Stimulated activated CD4-positive, alpha-beta T cell treated with anti-CD3 and anti-CD28 coated beads, Interleukin-4, amount 100 ng/mL, for 48 hours (primary cell): Measurements from ENCODE around the gene RBBP6.
"Not testable (repeated sequence)": the region's sequence is repeated elsewhere in the genome, so short reads cannot be mapped to it uniquely, and the experiment has no call there.

Experiments used
- DNase-seq, 2 donors: peaks; one replicate each; pipeline ENCODE4 v3.0.0-alpha.2; 2020; ENCODE audit warnings: low read depth in 2 of 2

The RBBP6 gene

DNA sequence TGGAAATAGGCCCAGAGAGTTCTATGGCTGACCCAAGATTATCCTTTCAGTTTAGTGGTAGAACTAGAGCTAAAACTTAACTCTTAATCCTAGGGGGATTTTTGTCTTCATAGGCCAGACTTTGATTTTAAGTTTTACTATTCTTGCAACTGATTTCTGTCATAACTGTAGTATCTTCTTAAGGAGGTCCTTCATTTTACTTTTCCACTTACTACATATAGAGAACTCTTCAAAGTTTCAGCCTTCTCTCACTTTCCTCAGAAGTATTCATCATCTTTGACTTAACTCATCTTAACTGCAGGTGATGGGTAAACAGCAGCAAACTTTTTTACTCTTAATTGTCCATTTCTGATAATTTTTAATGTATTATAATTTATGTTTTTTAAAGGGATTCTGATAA is 23.4 kb downstream of the RBBP6 start:
- no peak for DNase-seq

DNA sequence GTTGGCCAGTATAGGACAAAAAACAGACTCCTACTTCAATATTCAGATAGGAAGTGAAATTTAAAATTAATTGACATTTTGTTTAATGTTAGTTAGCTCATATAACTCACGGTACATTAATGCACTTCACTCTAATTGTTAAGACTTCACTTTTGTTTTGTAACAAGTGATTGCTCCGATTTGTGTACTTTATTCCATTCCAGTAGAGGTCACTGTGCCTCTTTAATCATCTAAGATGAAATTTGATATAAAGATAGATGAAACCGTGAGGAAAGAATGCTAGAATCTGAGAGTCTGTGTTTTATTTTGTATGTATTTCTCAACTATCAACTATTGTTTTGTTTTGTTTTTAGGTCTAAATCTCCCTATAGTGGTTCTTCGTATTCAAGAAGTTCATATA is 29.0 kb downstream of the RBBP6 start:
- DNase-seq = no peak

- no peak for DNase-seq
Measured at GRCh38 chr16:24571096-24571495, 31.7 kb downstream of the RBBP6 start.

- no peak for DNase-seq
Measured at GRCh38 chr16:24572069-24572468, 32.7 kb downstream of the RBBP6 start.

- no peak for DNase-seq
Measured at GRCh38 chr16:24573141-24573540, 33.8 kb downstream of the RBBP6 start.

DNA sequence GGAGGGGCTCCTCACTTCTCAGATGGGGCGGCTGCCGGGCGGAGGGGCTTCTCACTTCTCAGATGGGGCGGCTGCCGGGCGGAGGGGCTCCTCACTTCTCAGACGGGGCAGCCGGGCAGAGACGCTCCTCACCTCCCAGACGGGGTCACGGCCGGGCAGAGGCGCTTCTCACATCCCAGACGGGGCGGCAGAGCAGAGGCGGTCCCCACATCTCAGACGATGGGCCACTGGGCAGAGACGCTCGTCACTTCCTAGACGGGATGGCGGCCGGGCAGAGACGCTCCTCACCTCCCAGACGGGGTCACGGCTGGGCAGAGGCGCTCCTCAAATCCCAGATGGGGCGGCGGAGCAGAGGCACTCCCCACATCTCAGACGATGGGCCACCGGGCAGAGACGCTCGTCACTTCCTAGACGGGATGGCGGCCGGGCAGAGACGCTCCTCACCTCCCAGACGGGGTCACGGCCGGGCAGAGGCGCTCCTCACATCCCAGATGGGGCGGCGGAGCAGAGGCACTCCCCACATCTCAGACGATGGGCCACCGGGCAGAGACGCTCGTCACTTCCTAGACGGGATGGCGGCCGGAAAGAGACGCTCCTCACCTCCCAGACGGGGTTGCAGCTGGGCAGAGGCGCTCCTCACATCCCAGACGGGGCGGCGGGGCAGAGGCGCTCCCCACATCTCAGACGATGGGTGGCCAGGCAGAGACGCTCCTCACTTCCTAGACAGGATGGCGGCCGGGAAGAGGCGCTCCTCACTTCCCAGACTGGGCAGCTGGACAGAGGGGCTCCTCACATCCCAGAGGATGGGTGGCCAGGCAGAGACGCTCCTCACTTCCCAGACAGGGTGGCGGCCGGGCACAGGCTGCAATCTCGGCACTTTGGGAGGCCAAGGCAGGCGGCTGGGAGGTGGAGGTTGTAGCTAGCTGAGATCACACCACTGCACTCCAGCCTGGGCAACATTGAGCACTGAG is 35.4 kb downstream of the RBBP6 start:
- DNase-seq = not testable (repeated sequence)

DNA sequence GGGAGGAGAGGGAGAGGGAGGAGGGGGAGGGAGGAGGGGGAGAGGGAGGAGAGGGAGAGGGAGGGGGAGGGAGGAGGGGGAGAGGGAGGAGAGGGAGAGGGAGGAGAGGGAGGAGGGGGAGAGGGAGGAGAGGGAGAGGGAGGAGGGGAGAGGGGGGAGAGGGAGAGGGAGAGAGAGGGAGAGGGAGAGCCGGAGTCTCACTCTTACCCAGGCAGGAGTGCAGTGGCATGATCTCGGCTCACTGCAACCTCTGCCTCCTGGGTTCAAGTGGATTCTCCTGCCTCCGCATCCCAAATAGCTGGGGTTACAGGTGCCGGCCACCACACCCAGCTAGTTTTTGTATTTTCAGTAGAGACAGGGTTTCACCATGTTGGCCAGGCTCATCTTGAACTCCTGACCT is 36.4 kb downstream of the RBBP6 start:
- not testable (repeated sequence) for DNase-seq

GRCh38 chr16:24577167-24577566 is 37.8 kb downstream of the RBBP6 start:
- no peak for DNase-seq

DNA sequence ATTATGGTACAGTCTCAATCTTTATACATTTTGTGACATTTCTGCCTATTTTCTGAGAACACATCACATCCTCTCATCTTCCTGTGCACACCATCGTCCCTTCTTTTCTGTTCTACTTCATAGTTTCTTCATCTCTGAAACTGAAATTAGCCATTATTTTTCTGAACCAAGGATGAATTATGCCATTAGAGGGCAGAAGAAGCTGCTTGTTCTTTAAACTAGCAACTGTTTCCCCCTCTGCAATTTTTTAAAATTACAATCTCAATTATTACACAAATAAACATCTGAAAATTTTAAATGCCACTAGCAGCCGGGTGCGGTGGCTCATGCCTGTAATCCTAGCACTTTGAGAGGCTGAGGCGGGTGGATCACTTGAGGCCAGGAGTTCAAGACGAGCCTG is 41.3 kb downstream of the RBBP6 start:
- no peak for DNase-seq

- no peak for DNase-seq
Measured at GRCh38 chr16:24583494-24583893, 44.1 kb downstream of the RBBP6 start.

- no peak for DNase-seq
Measured at GRCh38 chr16:24589997-24590396, 50.6 kb downstream of the RBBP6 start.

GRCh38 chr16:24598777-24599437 is 59.5 kb downstream of the RBBP6 start:
- DNase-seq = no peak

- no peak for DNase-seq
Measured at GRCh38 chr16:24609417-24609739, 70.0 kb downstream of the RBBP6 start.

DNA sequence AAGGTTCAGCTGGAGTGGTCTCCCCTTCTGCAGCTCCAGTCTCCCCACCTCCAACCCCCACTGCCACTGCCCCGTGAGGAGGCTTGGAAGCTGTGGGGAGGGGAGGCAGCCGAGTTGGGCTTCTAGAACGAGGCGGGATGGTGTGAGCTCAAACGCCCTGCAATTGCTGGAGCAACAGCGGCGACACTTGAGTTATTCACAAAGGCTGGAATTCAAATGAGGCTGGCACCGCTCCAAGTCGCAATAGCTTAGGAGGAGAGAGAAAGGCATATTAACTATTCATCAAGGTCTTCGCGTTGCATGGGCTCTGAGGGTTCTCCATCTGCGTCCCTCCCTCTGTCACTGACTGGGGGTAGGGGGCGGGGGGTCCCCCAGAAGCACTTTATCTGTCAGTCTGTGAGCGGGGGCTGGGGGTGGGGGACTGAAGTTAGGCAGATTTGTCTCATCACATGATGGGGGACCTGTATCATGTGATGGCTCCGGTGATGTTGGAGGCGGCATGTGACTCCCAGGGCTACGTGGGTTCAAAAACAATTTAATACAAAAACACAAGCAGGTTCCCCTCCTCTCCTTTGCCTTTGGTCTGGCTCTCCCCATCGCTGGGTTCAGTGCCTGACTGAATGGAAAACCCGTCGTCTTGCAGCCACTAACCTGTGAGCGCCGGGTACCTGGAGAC is 70.5 kb downstream of the RBBP6 start:
- peak in 1 of 2 donors; percentile 20 for DNase-seq

GRCh38 chr16:24610416-24610755 is 71.0 kb downstream of the RBBP6 start:
- DNase-seq = no peak

GRCh38 chr16:24611310-24611709 is 71.9 kb downstream of the RBBP6 start:
- DNase-seq = no peak

GRCh38 chr16:24612656-24613055 is 73.3 kb downstream of the RBBP6 start:
- DNase-seq = no peak

GRCh38 chr16:24613267-24613666 is 73.9 kb downstream of the RBBP6 start:
- not testable (repeated sequence) for DNase-seq

DNA sequence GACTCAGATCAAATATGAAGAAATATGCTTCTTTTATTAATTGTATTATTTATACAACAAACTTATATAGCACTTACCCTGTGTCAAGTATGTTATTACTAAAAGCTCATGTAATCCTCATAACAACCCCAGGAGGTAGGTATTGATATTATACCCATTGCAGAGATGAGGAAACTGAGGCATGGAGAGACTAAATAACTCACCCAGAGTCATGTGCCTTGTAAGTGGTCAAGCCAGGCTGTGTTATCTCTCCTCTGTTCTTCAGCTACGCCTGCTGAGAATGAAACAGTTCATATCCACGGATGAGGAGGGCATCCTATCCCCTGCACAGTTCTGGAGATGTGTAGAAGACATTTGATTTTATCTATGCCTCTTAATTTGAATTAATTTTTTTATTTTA is 78.1 kb downstream of the RBBP6 start:
- DNase-seq = no peak
